Stomach (tissue), 9 donors: ENCODE results near the gene ADCY5. TPM values are rescaled to one million over a fixed set of nuclear protein-coding genes. Genes with fewer than 3 reads are reported as not detected.

Experiments used
- DNase-seq, 2 donors: peaks; one replicate each; pipeline versions ENCODE4 v3.0.0 to v3.0.0-alpha.2; 2013 to 2019
- H3K27ac ChIP-seq, 5 donors: fragments of 200-600 bp in 4 of 5; sonication (generic) in 4 of 5; one replicate each; pipeline ENCODE4 v1.5.1; 2013 to 2019; ENCODE audit warnings: mild to moderate bottlenecking in 1 of 5, moderate library complexity in 1 of 5
- H3K27me3 ChIP-seq, 3 donors: fragments of 200-600 bp; sonication (generic); one replicate each; pipeline ENCODE4 v1.5.1; 2017 to 2019; ENCODE audit warnings: mixed run types in 1 of 3
- H3K36me3 ChIP-seq, 4 donors: fragments of 200-600 bp; sonication (generic); 1 replicate in 3 of 4; 2 replicates in 1 of 4; pipeline ENCODE4 v1.5.1; 2016 to 2019
- H3K4me1 ChIP-seq, 4 donors: fragments of 200-600 bp; sonication (generic); one replicate each; pipeline ENCODE4 v1.5.1; 2016 to 2019
- H3K4me3 ChIP-seq, 4 donors: fragments of 200-600 bp; sonication (generic) in 3 of 4; one replicate each; pipeline ENCODE4 v1.5.1; 2016 to 2019; ENCODE audit warnings: mild to moderate bottlenecking in 1 of 4
- H3K9me3 ChIP-seq, 4 donors: fragments of 200-600 bp; sonication (generic); one replicate each; pipeline ENCODE4 v1.5.1; 2016 to 2019
- CTCF ChIP-seq, 7 experiments: fragments of 450-650 bp in 4 of 7; fragments of 200-600 bp in 3 of 7; sonication (generic) in 3 of 7; IDR thresholded peaks; one replicate each; pipeline ENCODE4 v1.5.1; 2016 to 2019; ENCODE audit warnings: antibody characterized with exemption in 7 of 7, control low read depth in 2 of 7, mild to moderate bottlenecking in 1 of 7
- EP300 ChIP-seq: sonication (generic); formaldehyde crosslinking; IDR thresholded peaks from one replicate; pipeline ENCODE4 v1.6.1; 2017; ENCODE audit warnings: antibody characterized with exemption
- POLR2A ChIP-seq, 4 donors: fragments of 450-650 bp; IDR thresholded peaks; one replicate each; pipeline ENCODE4 v1.6.1; 2016; ENCODE audit warnings: antibody characterized with exemption in 4 of 4, control low read depth in 2 of 4, mild to moderate bottlenecking in 1 of 4, moderate library complexity in 1 of 4
- POLR2AphosphoS5 ChIP-seq, 3 donors: sonication (generic); formaldehyde crosslinking; IDR thresholded peaks; one replicate each; pipeline ENCODE4 v1.6.1; 2016; ENCODE audit warnings: antibody characterized with exemption in 3 of 3
- WGBS, 5 donors: extraction: QIAGEN DNeasy Blood & Tissue Kit in 3 of 5; methylation state at CpG; one replicate each; pipeline versions ENCODE4 v1.1.5 to v1.1.7; 2013 to 2018; 5-methylcytosine and 5-hydroxymethylcytosine counted together
- intact Hi-C: fragments of 100-400 bp; cut with DNase I; formaldehyde crosslinking; loops from one replicate; pipeline ENCODE4 v1.15.1; 2023; ENCODE audit warnings: low total_unique reads
- polyA plus RNA-seq, 3 donors: library from polyadenylated mRNA; stranded (reverse); fragments of 200-250 nt; gene quantifications; one replicate each; pipeline ENCODE4 v1.2.3, GENCODE V29; 2013
- total RNA-seq, 5 donors: library from RNA; depleted of rRNA; stranded (reverse); fragments of >200 nt; gene quantifications; one replicate each; pipeline versions ENCODE4 v1.1.0 to v1.2.3, GENCODE V29; 2014 to 2016
- donor health status: healthy with polysubstance abuse.
- donor health status: Bipolar disorder and iron deficiency.
- donor health status: healthy.

ADCY5 gene
- total and polyA plus RNA-seq, 8 donors = 1.8 to 79.9 (median 16.3) TPM

- no peak for DNase-seq
- Histone ChIP-seq H3K36me3 (peaks cover 3 to 95% (median 50%) of the 10 kb centered on the region in 4 donors), H3K27me3 (no peaks in the 10 kb centered on the region), H3K4me1 (peaks cover 0 to 2% (median 0%) of the 10 kb centered on the region in 4 donors), H3K9me3 (no peaks in the 10 kb centered on the region), H3K27ac (no peak overlapping the region), H3K4me3 (no peak overlapping the region)
- TF ChIP-seq EP300 (no peak), POLR2A (IDR thresholded peaks at IDR 0.05) (no peak), CTCF (IDR thresholded peaks at IDR 0.05) (no peak), POLR2AphosphoS5 (IDR thresholded peaks at IDR 0.05) (no peak)
- intact Hi-C loops = no loop called here
- 71 to 79% (median 77%) methylated on average over 3 to 4 of the region's 4 CpGs for WGBS, 5 donors
These were observed 163.0 kb downstream of the ADCY5 start for GRCh38 chr3:123285931-123286307.

GRCh38 chr3:123285479-123285878, 163.4 kb downstream of the ADCY5 start:
- Histone ChIP-seq H3K36me3 (peaks cover 3 to 95% (median 47%) of the 10 kb centered on the region in 4 donors), H3K27me3 (no peaks in the 10 kb centered on the region), H3K4me3 (no peak overlapping the region), H3K9me3 (no peaks in the 10 kb centered on the region), H3K27ac (no peak overlapping the region), H3K4me1 (peaks cover 0 to 2% (median 0%) of the 10 kb centered on the region in 4 donors)
- WGBS, 5 donors = 58 to 100% (median 93%) methylated on average over 2 to 4 of the region's 4 CpGs
- no peak for DNase-seq
- intact Hi-C loops = no loop called here
- TF ChIP-seq POLR2A (IDR thresholded peaks at IDR 0.05) = no peak
- no peak for TF ChIP-seq CTCF (IDR thresholded peaks at IDR 0.05)
- TF ChIP-seq POLR2AphosphoS5 (IDR thresholded peaks at IDR 0.05) = no peak
- TF ChIP-seq EP300 = no peak

- no peak for TF ChIP-seq POLR2A (IDR thresholded peaks at IDR 0.05)
- TF ChIP-seq EP300 = no peak
- TF ChIP-seq CTCF (IDR thresholded peaks at IDR 0.05) = no peak
These were observed 163.8 kb downstream of the ADCY5 start for GRCh38 chr3:123285066-123285465.

GRCh38 chr3:123284399-123285010, 164.4 kb downstream of the ADCY5 start:
- intact Hi-C loops = no loop called here
- no peak for DNase-seq
- Histone ChIP-seq H3K4me1 (peaks cover 0 to 2% (median 0%) of the 10 kb centered on the region in 4 donors), H3K36me3 (peaks cover 3 to 92% (median 42%) of the 10 kb centered on the region in 4 donors), H3K27ac (no peak overlapping the region), H3K9me3 (no peaks in the 10 kb centered on the region), H3K27me3 (no peaks in the 10 kb centered on the region), H3K4me3 (no peak overlapping the region)
- WGBS, 5 donors = 77 to 86% (median 81%) methylated on average over 7 to 18 of the region's 18 CpGs
- TF ChIP-seq EP300 = no peak
- no peak for TF ChIP-seq POLR2A (IDR thresholded peaks at IDR 0.05)
- no peak for TF ChIP-seq POLR2AphosphoS5 (IDR thresholded peaks at IDR 0.05)
- TF ChIP-seq CTCF (IDR thresholded peaks at IDR 0.05) = no peak

More at GRCh38 chr3:123285066-123285465, 163.8 kb downstream of the ADCY5 start:
- WGBS, 5 donors = 67 to 76% (median 74%) methylated on average over 9 of the region's 9 CpGs
- Histone ChIP-seq H3K4me3 (no peak overlapping the region), H3K9me3 (no peaks in the 10 kb centered on the region), H3K4me1 (peaks cover 0 to 2% (median 0%) of the 10 kb centered on the region in 4 donors), H3K36me3 (peaks cover 3 to 94% (median 45%) of the 10 kb centered on the region in 4 donors), H3K27me3 (no peaks in the 10 kb centered on the region), H3K27ac (no peak overlapping the region)
- DNase-seq = no peak
- intact Hi-C loops = no loop called here
